ENCODE data around the gene GREM2.

Gene GREM2

GRCh38 chr1:240511789-240512188 is 100.2 kb downstream of the GREM2 start:
- no peak for DNase-seq
- in situ Hi-C loops (cut with MboI; ENCODE audit: low pct_unique_long_range_greater_than_20kb, low sequenced_read_pairs): no loop called here

- DNase-seq: no peak
- in situ Hi-C loops (cut with MboI; ENCODE audit: low pct_unique_long_range_greater_than_20kb, low sequenced_read_pairs): no loop called here
Observed at GRCh38 chr1:240508950-240509349, 103.0 kb downstream of the GREM2 start.

GRCh38 chr1:240508201-240508600 is 103.8 kb downstream of the GREM2 start:
- in situ Hi-C loops (cut with MboI; ENCODE audit: low pct_unique_long_range_greater_than_20kb, low sequenced_read_pairs): no loop called here
- DNase-seq: no peak

GRCh38 chr1:240506176-240506575 is 105.8 kb downstream of the GREM2 start:
- in situ Hi-C loops (cut with MboI; ENCODE audit: low pct_unique_long_range_greater_than_20kb, low sequenced_read_pairs): no loop called here
- DNase-seq: no peak

- in situ Hi-C loops (cut with MboI; ENCODE audit: low pct_unique_long_range_greater_than_20kb, low sequenced_read_pairs): no loop called here
- no peak for DNase-seq
Observed at GRCh38 chr1:240503558-240503957, 108.4 kb downstream of the GREM2 start.

GRCh38 chr1:240503036-240503435 is 108.9 kb downstream of the GREM2 start:
- in situ Hi-C loops (cut with MboI; ENCODE audit: low pct_unique_long_range_greater_than_20kb, low sequenced_read_pairs): no loop called here
- no peak for DNase-seq

GRCh38 chr1:240501115-240501514 is 110.8 kb downstream of the GREM2 start:
- in situ Hi-C loops (cut with MboI; ENCODE audit: low pct_unique_long_range_greater_than_20kb, low sequenced_read_pairs): no loop called here
- DNase-seq: no peak

GRCh38 chr1:240500647-240501046 is 111.3 kb downstream of the GREM2 start:
- DNase-seq: no peak
- in situ Hi-C loops (cut with MboI; ENCODE audit: low pct_unique_long_range_greater_than_20kb, low sequenced_read_pairs): no loop called here

GRCh38 chr1:240499012-240499411 is 112.9 kb downstream of the GREM2 start:
- in situ Hi-C loops (cut with MboI; ENCODE audit: low pct_unique_long_range_greater_than_20kb, low sequenced_read_pairs): no loop called here
- peak; percentile 67 for DNase-seq

GRCh38 chr1:240498335-240498734 is 113.6 kb downstream of the GREM2 start:
- DNase-seq: no peak
- in situ Hi-C loops (cut with MboI; ENCODE audit: low pct_unique_long_range_greater_than_20kb, low sequenced_read_pairs): no loop called here

GRCh38 chr1:240497908-240498307 is 114.0 kb downstream of the GREM2 start:
- in situ Hi-C loops (cut with MboI; ENCODE audit: low pct_unique_long_range_greater_than_20kb, low sequenced_read_pairs): no loop called here

GRCh38 chr1:240496941-240497340 is 115.0 kb downstream of the GREM2 start:
- DNase-seq: no peak
- in situ Hi-C loops (cut with MboI; ENCODE audit: low pct_unique_long_range_greater_than_20kb, low sequenced_read_pairs): no loop called here

More at GRCh38 chr1:240497908-240498307, 114.0 kb downstream of the GREM2 start:
- DNase-seq: no peak

- no peak for DNase-seq
- in situ Hi-C loops (cut with MboI; ENCODE audit: low pct_unique_long_range_greater_than_20kb, low sequenced_read_pairs): no loop called here
Observed at GRCh38 chr1:240496356-240496755, 115.6 kb downstream of the GREM2 start.

- no peak for DNase-seq
- in situ Hi-C loops (cut with MboI; ENCODE audit: low pct_unique_long_range_greater_than_20kb, low sequenced_read_pairs): no loop called here
Observed at GRCh38 chr1:240495601-240496000, 116.4 kb downstream of the GREM2 start.

- in situ Hi-C loops (cut with MboI; ENCODE audit: low pct_unique_long_range_greater_than_20kb, low sequenced_read_pairs): no loop called here
- DNase-seq: no peak
Observed at GRCh38 chr1:240492832-240493440, 119.0 kb downstream of the GREM2 start.

- in situ Hi-C loops (cut with MboI; ENCODE audit: low pct_unique_long_range_greater_than_20kb, low sequenced_read_pairs): no loop called here
- no peak for DNase-seq
Observed at GRCh38 chr1:240491796-240492195, 120.2 kb downstream of the GREM2 start.

GRCh38 chr1:240491156-240491555 is 120.8 kb downstream of the GREM2 start:
- DNase-seq: no peak
- in situ Hi-C loops (cut with MboI; ENCODE audit: low pct_unique_long_range_greater_than_20kb, low sequenced_read_pairs): no loop called here

GRCh38 chr1:240487493-240487892 is 124.5 kb downstream of the GREM2 start:
- in situ Hi-C loops (cut with MboI; ENCODE audit: low pct_unique_long_range_greater_than_20kb, low sequenced_read_pairs): no loop called here
- no peak for DNase-seq

- no peak for DNase-seq
- in situ Hi-C loops (cut with MboI; ENCODE audit: low pct_unique_long_range_greater_than_20kb, low sequenced_read_pairs): no loop called here
Observed at GRCh38 chr1:240486611-240487010, 125.3 kb downstream of the GREM2 start.

- no peak for DNase-seq
- in situ Hi-C loops (cut with MboI; ENCODE audit: low pct_unique_long_range_greater_than_20kb, low sequenced_read_pairs): no loop called here
Observed at GRCh38 chr1:240484804-240485443, 127.0 kb downstream of the GREM2 start.

GRCh38 chr1:240478536-240478935 is 133.4 kb downstream of the GREM2 start:
- in situ Hi-C loops (cut with MboI; ENCODE audit: low pct_unique_long_range_greater_than_20kb, low sequenced_read_pairs): no loop called here
- no peak for DNase-seq

Measured in KBM-7 (cell line).